DMS53 treated with DMSO at 0.1 percent for 48 hours (cell line): ENCODE results near the gene TIMM50.

Experiments used
- DNase-seq: peaks from one replicate; lab custom pipeline; 2025; ENCODE audit not compliant: unreplicated experiment; lab: John Stamatoyannopoulos, UW

TIMM50 gene

DNA sequence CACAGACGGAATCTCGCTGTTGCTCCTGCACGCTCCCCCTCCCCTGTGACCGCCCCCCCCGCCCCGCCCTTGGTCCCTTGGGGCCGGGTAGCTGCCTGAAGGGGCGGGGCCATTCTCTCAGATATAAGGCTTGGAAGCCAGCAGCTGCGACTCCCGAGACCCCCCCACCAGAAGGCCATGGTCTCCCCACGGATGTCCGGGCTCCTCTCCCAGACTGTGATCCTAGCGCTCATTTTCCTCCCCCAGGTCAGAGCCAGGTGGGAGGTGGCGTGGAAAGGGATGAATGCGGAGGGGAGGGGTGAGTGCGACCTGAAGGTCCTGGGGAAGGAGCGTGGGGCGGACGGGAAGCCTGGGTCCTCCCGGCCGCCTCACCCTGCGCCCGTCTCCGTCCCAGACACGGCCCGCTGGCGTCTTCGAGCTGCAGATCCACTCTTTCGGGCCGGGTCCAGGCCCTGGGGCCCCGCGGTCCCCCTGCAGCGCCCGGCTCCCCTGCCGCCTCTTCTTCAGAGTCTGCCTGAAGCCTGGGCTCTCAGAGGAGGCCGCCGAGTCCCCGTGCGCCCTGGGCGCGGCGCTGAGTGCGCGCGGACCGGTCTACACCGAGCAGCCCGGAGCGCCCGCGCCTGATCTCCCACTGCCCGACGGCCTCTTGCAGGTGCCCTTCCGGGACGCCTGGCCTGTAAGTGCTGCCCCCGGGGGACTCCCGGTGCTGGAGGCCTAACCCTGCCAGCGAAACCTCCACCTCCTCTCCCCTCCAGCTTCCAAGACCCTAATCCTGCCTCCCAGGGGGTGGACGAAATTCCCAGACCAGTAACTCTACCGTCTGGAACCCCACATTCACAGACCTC is 18.4 kb downstream of the TIMM50 start, which contains the start of gene DLL3:
Gene DLL3, plus strand, starts transcription at position 150 of the 845 bp plus-strand sequence. Its CDS starts 28 bp downstream, at position 178.
- DNase-seq, result peak; percentile 55

DNA sequence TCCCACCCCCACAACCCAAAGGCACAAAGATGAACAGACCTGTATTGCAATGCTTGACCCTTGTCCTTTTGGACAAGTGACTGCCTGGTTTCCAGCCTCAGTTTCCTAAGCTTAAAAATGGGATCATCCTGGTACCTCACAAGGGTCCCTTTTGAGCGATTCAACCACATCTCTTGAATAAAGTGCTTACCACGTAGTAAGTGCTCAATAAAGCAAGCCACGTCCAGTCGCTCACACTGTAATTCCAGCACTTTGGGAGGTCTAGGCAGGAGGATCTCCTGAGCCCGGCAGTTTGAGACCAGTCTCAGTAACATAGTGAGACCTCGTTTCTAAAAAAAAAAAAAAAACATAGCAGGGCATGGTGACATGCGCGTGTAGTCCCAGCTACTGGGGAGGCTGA is 19.3 kb downstream of the TIMM50 start:
- DNase-seq, result no peak

DNA sequence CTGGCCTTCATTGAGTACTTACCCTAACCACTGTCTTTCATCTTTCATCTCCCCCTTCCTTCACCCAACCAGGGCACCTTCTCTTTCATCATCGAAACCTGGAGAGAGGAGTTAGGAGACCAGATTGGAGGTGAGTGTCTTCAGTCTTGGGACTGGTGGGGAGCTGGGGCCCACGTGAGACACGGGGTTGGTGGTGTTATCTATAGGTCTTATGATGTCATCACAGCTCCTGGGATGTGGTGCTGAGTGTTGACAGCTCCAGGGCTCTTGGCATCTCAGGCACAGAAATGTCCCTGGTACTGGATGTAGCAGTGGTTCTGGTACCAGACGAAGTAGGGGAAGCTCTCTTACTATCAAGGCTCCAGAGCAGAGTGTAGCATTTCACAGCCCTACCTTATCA is 19.9 kb downstream of the TIMM50 start:
- no peak for DNase-seq

DNA sequence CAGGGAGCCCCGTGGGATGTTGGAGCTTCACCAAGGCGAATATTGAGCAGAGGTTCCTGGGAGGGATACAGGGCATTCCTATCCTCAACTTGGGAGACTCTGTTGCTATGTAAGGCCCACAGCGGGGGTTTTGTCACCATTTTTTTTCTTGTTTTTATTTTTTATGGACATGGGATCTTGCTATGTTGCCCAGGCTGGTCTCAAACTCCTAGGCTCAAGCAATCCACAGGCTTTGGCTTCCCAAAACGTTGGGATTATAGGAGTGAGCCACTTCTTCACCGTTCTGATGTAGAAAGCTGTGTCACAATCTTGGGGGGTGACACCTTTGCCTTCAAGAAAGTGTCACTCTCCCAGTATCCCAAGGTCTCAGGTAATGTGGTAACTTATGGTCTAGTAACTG is 20.7 kb downstream of the TIMM50 start:
- no peak for DNase-seq

DNA sequence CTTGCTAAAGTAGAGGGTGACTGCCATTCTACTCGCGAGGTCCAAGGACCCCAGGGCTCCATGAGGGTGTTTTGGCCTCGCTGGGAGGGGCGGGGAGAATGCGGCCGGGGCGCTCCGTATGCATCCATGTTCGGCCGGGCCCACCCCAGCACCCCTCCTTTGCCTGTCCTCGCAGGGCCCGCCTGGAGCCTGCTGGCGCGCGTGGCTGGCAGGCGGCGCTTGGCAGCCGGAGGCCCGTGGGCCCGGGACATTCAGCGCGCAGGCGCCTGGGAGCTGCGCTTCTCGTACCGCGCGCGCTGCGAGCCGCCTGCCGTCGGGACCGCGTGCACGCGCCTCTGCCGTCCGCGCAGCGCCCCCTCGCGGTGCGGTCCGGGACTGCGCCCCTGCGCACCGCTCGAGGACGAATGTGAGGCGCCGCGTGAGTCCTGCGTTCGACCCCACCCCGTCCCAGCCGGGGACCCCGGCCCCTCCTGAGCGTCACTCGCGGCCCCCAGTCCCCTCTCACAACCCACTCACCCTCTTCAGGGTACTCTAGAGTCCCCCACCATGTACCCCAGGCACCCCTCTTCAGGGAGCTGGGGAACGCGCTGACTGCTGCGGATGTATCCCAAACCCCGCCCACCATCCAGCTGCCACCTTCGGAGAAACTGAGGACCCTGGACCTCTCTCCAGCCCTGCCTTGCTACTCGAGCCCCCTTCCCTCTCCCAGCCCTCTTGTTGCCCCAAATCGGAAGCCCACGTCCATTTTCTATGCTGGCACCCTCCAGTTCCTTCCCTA is 22.2 kb downstream of the TIMM50 start:
- no peak for DNase-seq

DNA sequence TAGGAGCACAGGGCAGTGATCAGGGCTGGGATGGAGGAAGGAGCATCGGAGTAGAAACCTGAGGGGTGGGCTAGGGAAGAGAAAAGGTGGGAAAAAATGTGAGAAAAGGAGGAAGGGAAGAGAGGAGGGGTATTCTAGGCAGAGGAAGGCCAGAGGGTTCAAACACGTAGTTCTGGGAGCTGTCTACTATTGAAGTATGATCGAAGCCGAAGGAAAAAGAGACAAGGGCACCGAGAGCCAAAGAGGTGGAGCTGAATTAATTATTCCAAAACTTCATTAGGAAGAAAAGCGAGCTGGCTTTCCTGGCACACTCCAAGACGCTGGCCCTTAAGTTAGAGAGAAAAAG is 25.9 kb downstream of the TIMM50 start:
- DNase-seq, result peak; percentile 67

DNA sequence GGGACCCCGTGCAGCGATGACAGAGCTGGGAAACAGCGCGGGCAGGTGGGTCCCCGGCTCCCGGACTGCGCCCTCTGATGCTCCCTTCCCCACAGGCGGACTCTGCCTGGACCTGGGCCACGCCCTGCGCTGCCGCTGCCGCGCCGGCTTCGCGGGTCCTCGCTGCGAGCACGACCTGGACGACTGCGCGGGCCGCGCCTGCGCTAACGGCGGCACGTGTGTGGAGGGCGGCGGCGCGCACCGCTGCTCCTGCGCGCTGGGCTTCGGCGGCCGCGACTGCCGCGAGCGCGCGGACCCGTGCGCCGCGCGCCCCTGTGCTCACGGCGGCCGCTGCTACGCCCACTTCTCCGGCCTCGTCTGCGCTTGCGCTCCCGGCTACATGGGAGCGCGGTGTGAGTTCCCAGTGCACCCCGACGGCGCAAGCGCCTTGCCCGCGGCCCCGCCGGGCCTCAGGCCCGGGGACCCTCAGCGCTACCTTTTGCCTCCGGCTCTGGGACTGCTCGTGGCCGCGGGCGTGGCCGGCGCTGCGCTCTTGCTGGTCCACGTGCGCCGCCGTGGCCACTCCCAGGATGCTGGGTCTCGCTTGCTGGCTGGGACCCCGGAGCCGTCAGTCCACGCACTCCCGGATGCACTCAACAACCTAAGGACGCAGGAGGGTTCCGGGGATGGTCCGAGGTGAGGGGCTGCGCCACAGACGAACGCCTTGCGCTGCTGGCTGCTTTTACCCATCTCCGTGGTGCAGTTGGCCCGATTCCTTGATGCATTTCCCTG is 26.5 kb downstream of the TIMM50 start:
- DNase-seq, result peak; percentile 88

DNA sequence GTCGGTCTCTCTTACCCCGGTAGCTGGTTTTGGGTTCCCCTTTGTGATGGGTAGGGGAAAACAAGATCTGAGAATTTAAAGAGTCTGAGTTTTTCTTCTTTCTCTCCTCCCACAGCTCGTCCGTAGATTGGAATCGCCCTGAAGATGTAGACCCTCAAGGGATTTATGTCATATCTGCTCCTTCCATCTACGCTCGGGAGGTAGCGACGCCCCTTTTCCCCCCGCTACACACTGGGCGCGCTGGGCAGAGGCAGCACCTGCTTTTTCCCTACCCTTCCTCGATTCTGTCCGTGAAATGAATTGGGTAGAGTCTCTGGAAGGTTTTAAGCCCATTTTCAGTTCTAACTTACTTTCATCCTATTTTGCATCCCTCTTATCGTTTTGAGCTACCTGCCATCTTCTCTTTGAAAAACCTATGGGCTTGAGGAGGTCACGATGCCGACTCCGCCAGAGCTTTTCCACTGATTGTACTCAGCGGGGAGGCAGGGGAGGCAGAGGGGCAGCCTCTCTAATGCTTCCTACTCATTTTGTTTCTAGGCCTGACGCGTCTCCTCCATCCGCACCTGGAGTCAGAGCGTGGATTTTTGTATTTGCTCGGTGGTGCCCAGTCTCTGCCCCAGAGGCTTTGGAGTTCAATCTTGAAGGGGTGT is 27.2 kb downstream of the TIMM50 start:
- no peak for DNase-seq

DNA sequence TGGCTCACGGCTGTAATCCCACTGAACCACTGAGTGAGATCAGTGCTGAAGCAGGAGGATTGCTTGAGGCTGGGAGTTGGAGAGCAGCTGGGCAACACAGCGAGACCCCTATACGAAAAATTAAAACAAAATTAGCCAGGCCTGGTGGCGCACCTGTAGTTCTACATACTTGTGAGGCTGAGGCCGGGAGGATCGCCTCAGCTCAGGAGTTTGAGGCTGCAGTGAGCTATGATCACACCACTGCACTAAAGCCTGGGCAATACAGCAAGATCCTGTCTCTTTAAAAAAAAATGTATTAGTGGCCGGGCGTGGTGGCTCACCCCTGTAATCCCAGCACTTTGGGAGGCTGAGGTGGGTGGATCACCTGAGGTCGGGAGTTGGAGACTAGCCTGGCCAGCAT is 28.0 kb downstream of the TIMM50 start:
- no peak for DNase-seq

DNA sequence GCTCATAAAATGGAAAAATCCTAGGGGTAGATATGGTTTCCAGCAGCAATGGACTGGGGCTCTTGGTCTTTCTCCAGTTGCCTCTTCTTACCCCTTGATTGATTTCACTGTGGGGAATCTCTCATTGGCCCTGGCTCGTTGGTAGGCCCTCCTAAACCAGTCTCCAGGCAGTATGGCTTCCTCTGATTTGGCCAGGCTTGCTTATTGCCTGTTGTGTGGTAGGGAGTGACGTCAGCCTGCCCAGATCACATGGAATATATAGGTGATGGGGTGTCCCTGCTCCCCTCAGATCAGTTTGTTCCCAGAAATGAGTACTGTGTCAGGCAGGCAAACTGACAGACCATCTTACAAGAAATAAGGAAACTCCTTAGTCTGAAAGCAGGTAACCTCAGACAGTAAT is 28.6 kb downstream of the TIMM50 start:
- DNase-seq, result no peak

DNA sequence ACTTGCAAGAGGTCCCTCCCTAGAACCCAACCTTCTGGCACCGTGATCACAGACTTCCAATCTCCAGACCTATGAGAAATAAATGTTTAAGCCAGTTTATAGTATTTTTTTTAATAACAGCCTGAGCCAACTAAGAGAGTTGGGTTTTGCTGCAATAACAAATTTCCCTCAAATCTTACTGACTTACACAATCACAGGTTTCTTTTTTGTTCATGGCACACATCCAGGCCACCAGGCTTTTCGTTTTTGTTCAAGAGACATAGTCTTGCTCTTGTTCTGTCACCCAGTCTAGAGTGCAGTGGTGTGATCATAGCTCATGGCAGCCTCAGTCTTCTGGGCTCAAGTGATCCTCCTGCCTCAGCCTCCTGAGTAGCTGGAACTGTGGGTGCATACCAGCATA is 32.4 kb downstream of the TIMM50 start:
- no peak for DNase-seq

DNA sequence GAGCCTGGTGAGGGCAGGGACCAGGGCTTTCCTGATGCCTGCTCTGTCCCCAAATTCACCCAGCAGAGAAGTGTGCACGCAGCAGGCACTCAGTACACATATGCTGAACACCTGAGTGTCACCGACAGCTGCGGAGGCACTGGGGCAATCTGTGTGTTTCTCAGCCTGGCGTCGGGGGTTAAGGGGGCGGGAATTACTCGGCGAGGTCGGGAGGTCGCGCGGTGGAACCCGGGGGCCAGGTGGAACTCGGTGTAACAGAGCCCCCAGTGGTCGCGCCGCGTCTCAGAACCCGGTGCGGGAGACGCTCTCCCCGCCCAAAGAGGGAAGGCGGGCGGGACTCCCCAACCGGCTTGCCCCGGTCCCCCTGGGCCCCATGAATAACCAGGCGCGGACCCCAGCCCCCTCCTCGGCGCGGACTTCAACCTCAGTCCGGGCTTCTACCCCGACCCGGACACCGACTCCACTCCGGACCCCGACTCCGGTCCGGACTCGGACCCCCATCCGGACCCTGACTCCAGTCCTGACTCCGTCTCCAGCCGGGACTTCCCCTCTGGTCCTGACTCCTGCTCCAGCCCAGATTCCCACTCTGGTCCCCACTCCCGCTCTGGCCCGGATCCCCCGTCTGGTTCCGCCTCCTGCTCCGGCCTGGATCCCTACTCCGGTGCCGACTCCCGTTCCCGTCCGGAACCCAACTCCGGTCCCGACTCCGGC is 34.4 kb downstream of the TIMM50 start, which contains the start of gene SELENOV:
Gene SELENOV, plus strand, starts transcription at position 300 of the 711 bp plus-strand sequence. Its CDS starts 74 bp downstream, at position 374.
- DNase-seq, result no peak

DNA sequence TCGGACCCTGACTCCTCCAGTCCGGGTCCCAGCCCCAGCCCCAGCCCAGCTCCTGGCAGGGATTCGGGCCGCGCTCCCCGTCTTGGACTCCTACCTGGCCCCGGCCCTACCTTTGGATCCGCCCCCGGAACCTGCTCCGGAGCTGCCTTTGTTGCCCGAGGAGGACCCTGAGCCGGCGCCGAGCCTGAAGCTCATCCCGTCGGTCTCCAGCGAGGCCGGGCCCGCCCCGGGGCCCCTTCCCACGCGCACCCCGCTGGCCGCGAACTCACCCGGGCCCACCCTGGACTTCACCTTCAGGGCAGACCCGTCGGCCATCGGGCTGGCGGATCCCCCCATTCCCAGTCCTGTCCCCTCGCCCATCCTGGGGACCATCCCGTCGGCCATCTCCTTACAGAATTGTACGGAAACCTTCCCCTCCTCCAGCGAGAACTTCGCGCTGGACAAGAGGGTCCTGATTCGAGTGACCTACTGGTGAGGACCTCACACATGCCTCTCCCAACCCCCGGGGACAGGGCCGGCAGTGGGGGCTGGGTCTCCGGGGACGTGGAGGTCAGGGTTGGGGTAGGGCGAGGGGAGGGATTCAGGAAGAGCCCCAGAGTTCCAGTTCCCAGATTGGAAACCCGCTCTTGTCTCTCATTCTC is 35.0 kb downstream of the TIMM50 start:
- DNase-seq, result no peak

DNA sequence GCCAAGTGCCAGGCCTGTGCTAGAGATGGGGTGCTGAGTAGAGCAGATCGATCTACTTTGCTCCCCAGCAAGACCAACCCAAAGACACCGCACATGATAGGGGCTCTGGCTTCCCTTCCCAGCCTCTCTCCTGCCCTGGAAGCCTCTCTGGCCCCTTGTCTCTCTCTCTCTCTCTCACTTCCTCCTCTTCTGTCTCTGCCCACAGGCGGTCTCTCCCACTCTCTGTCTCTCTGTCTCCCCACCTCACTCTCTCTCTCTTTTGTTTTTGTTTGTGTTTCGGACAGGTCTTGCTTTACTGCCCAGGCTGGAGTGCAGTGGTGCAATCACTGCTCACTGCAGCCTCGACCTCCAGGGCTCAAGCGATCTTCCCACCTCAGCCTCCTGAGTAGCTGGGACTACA is 35.6 kb downstream of the TIMM50 start:
- DNase-seq, result no peak

DNA sequence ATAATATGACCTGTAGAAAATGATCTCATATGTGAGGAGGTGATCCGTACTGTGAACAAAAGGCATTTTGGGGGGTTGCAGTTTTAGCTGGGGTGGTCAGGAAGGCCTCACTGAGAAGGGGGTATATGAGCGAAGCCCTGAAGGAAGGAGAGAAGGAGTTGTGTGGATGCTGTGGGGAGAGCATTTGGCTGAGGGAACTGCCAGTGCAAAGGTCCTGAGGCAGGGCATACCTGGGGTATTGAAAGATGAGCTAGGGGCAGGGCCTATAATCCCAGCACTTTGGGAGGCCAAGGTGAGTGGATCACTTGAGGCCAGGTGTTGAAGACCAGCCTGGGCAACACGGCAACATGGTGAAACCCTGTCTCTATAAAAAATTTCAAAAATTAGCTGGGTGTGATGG is 36.8 kb downstream of the TIMM50 start:
- DNase-seq, result no peak

DNA sequence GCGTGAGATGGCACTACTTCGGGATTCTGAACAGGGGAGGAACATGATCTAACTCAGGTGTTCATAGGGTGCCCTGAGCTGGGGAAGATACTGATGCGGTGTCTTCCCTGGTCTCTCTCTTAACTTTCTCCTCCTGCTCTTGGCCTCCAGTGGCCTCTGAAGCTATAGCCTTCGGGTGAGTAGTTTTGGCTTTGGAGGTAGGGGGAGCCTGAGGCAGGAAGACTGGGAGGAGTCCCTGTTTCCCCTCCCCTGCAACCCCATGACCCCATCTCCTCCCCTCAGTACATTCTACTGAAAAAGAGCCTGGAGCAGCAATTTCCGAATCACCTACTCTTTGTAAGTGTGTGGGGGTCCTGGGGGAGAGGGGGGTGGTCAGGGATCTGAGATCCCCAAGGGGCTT is 37.8 kb downstream of the TIMM50 start:
- no peak for DNase-seq

DNA sequence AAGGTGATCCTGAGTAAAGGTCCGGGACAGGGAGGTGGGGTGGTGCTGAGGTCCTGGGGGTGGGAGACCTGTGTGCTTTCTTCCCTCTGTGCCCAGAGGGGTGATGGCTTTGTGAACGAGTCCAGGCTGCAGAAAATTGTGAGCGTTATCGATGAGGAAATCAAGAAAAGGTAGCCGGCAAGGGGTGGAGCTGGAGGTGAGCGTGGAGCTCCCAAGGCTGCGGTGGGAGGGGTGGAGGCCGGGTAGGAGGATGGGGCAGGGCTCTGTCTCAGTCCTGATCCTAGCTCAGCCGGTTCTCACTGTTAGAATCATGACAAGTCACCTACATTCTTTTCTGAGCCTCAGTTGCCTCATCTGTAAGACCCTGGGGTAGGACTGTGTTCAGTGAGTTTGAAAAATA is 38.3 kb downstream of the TIMM50 start:
- no peak for DNase-seq

DNA sequence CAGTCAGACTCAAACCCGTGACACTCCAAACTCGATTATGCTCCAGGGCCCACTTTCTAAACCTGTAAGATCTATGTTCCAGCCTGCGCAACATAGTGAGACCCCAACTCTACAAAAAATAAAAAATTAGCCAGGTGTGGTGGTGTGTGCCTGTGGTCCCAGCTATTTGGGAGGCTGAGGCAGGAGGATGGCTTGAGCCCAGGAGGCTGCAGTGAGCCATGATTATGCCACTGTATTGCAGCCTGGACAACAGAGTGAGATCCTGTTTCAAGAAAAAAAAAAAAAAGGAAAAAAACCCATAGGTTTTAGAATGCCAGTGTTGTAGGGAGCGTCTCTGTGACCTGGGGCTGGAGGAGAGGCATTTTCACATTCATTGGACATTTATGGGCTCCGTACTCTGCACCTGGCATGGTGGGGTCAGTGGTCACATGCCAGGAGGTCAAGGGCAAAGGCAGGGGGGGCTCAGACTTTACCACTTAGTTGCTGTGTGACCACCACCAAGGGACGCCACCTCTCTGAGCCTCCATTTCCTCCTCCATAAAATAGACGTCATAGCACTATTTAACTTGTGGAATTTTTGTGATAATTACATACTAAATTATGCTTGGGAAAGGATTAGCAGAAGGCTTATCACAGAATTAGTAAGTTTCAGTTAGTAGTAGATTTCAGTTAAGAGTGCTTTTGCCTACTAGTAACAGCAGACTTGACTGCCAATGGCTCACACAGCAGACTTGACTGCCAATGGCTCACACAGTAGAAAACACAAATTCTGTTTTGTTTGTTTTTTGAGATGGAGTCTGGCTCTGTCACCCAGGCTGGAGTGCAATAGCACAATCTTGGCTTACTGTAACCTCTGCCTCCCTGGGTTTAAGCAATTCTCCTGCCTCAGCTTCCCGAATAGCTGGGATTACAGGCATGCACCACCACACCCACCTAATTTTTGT is 40.2 kb downstream of the TIMM50 start:
- no peak for DNase-seq

DNA sequence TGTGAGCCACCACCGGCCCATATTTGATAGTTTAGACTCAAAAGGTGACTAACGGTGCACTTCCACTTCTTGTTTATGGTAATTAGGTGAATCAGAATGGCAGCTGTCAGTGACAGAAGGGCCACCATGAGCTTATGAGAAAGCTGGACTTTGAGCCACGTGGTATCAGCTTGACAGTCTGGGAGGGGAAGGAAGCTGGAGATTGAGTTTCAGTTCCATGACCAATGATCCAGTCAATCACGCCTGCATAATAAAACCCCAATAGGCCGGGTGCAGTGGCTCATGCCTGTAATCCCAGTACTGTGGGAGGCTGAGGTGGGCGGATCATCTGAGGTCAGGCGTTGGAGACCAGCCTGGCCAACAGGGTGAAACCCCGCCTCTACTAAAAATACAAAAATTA is 43.9 kb downstream of the TIMM50 start:
- no peak for DNase-seq
